ENCODE results near the gene MICALL2.

Gene MICALL2

GRCh38 chr7:1392556-1392955 is 66.7 kb downstream of the MICALL2 start:
- DNase-seq (ENCODE audit: low read depth): no peak

- DNase-seq (ENCODE audit: low read depth): no peak
Observed at GRCh38 chr7:1391449-1391848, 67.8 kb downstream of the MICALL2 start.

- no peak for DNase-seq (ENCODE audit: low read depth)
Observed at GRCh38 chr7:1388703-1389335, 70.5 kb downstream of the MICALL2 start.

- DNase-seq (ENCODE audit: low read depth): no peak
Observed at GRCh38 chr7:1388021-1388702, 71.1 kb downstream of the MICALL2 start.

GRCh38 chr7:1387261-1387660 is 72.0 kb downstream of the MICALL2 start:
- DNase-seq (ENCODE audit: low read depth): no peak

GRCh38 chr7:1386623-1387220 is 72.5 kb downstream of the MICALL2 start:
- no peak for DNase-seq (ENCODE audit: low read depth)

- DNase-seq (ENCODE audit: low read depth): no peak
Observed at GRCh38 chr7:1385809-1386622, 73.3 kb downstream of the MICALL2 start.

- no peak for DNase-seq (ENCODE audit: low read depth)
Observed at GRCh38 chr7:1385086-1385808, 74.0 kb downstream of the MICALL2 start.

Measured in stimulated activated CD8-positive, alpha-beta memory T cell treated with anti-CD3 and anti-CD28 coated beads, Interleukin-12 subunit alpha, Interleukin-12 subunit beta, amount 100 ng/mL, for 1 hour (primary cell).